OCI-LY7 (cell line): ENCODE measurements around the gene ENDOV.

ENCODE experiments used
- EZH2phosphoT487 ChIP-seq: fragments of 200-600 bp; sonication (generic); IDR thresholded peaks from 2 replicates; pipeline ENCODE4 v1.6.1; 2018; ENCODE audit warnings: low read depth, borderline replicate concordance, mild to moderate bottlenecking, mixed run types, antibody characterized with exemption, low read length, moderate library complexity, mixed read lengths
- TF ChIP-seq, protein P1 (sequence below): fragments of 200-600 bp; sonication (generic); conservative IDR thresholded peaks from 2 replicates; pipeline ENCODE4 v1.5.1; 2014; ENCODE audit warnings: mild to moderate bottlenecking, antibody characterized with exemption, low read length, moderate library complexity, mixed read lengths

GRCh38 chr17:80487511-80487910 lies 72.5 kb downstream of the ENDOV start:
- TF ChIP-seq, protein P1, sequence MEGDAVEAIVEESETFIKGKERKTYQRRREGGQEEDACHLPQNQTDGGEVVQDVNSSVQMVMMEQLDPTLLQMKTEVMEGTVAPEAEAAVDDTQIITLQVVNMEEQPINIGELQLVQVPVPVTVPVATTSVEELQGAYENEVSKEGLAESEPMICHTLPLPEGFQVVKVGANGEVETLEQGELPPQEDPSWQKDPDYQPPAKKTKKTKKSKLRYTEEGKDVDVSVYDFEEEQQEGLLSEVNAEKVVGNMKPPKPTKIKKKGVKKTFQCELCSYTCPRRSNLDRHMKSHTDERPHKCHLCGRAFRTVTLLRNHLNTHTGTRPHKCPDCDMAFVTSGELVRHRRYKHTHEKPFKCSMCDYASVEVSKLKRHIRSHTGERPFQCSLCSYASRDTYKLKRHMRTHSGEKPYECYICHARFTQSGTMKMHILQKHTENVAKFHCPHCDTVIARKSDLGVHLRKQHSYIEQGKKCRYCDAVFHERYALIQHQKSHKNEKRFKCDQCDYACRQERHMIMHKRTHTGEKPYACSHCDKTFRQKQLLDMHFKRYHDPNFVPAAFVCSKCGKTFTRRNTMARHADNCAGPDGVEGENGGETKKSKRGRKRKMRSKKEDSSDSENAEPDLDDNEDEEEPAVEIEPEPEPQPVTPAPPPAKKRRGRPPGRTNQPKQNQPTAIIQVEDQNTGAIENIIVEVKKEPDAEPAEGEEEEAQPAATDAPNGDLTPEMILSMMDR: no peak
- no peak for TF ChIP-seq EZH2phosphoT487
